SH-SY5Y (cell line): ENCODE results near the gene ARMC3.

Experiments
- GATA2 ChIP-seq: IDR thresholded peaks from 2 replicates; pipeline ENCODE4 v1.6.1; 2011; ENCODE audit warnings: mild to moderate bottlenecking, low read depth, low read length
- GATA3 ChIP-seq: IDR thresholded peaks from 2 replicates; pipeline ENCODE4 v1.6.1; 2011; ENCODE audit warnings: low read depth, mild to moderate bottlenecking, low read length, moderate library complexity

DNA sequence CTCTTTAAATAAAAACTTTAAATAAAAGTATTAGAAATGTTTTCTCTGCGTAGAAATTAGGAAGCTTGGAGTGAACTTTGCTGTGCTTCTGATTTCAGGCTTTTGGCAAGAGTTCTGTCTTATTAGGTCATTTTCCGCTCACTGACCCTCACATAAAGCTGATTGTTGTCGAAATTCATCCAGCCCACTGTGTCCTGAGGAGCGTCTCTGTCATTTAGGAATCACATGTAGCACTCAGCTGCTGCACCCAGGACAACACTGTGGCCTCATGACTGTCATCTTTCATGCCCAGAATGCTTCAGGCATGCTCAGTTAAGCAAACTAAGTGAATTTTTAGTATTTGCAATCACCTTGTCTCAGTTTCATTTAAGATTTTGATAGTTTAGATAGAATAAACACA is 109.7 kb downstream of the ARMC3 start:
- TF ChIP-seq GATA2 (no peak), GATA3 (no peak)
